HUES64 (cell line): ENCODE measurements around the gene TNIP3.

ENCODE experiments used
- H3K27ac ChIP-seq: 2 replicates; pipeline ENCODE4 v1.7.0; 2013; ENCODE audit warnings: low read depth, low read length, inconsistent platforms
- H3K27me3 ChIP-seq: 2 replicates; pipeline ENCODE4 v1.6.1; 2013; ENCODE audit warnings: mild to moderate bottlenecking, low read length; ENCODE audit not compliant: insufficient read depth
- H3K36me3 ChIP-seq: 2 replicates; pipeline ENCODE4 v1.6.1; 2013; ENCODE audit warnings: mild to moderate bottlenecking, low read length; ENCODE audit not compliant: insufficient read depth
- H3K4me1 ChIP-seq: 2 replicates; pipeline ENCODE4 v1.6.1; 2013; ENCODE audit warnings: mild to moderate bottlenecking, low read length, moderate library complexity; ENCODE audit not compliant: insufficient read depth
- H3K4me3 ChIP-seq: 2 replicates; pipeline ENCODE4 v1.5.1; 2013; ENCODE audit warnings: mild to moderate bottlenecking, low read length, moderate library complexity
- H3K9ac ChIP-seq: 2 replicates; pipeline ENCODE4 v1.6.1; 2013; ENCODE audit warnings: mild to moderate bottlenecking, low read depth, low read length
- H3K9me3 ChIP-seq: 2 replicates; pipeline ENCODE4 v1.6.1; 2013; ENCODE audit warnings: low read depth, low read length; ENCODE audit not compliant: insufficient read depth
- WGBS: fragments of 150-250, 120-280 bp; methylation state at CpG from one replicate; pipeline ENCODE4 v1.1.7; 2013; ENCODE audit warnings: missing lambda C conversion rate; 5-methylcytosine and 5-hydroxymethylcytosine counted together

Gene TNIP3

DNA sequence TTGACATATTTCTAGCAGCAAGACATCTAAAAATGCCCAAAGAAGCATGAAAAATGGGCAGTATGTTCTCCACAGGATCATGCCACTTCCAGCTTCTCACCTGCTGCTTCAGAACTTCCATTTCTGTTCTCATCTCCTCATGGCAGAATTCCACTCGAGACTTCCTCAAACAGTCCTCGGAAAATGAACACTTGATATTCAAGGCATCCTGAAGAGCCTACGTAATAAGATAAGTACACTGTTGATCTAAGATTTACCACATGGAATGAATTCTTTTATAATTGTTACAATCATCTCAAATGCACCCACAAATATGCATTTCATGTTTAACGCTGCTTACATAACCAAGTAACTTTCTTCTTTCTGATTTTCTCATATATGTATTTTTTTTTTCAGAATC, 14.1 kb downstream of the TNIP3 start:
- no peaks in the 10 kb centered on the region for H3K27me3 ChIP-seq
- H3K4me3 ChIP-seq: no peak overlapping the region
- no peak overlapping the region for H3K9ac ChIP-seq
- over 99% methylated on average over 3 of the region's 4 CpGs for WGBS
- no peaks in the 10 kb centered on the region for H3K9me3 ChIP-seq
- no peaks in the 10 kb centered on the region for H3K36me3 ChIP-seq
- H3K27ac ChIP-seq: no peak overlapping the region
- H3K4me1 ChIP-seq: no peaks in the 10 kb centered on the region

DNA sequence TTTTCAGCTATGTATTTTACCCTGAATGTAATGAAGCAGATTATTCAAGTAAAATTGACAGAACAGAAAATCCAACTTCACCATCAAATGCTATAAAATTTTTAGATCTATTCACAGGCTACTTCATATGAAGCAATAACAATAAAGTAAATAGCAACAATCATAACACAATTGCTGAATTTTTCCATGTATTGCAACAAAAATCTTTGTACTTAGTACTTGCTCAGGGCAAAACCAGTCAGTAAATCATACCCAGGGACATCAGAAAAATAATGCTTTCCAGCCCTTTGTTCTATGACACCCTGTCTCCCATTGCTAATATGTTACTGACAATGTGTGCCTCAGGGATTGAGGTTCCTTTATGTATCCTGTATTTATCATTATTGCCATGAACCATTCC, 15.5 kb downstream of the TNIP3 start:
- no peaks in the 10 kb centered on the region for H3K4me1 ChIP-seq
- H3K4me3 ChIP-seq: no peak overlapping the region
- H3K36me3 ChIP-seq: no peaks in the 10 kb centered on the region
- H3K27ac ChIP-seq: no peak overlapping the region
- H3K9ac ChIP-seq: no peak overlapping the region
- no peaks in the 10 kb centered on the region for H3K27me3 ChIP-seq
- H3K9me3 ChIP-seq: no peaks in the 10 kb centered on the region

DNA sequence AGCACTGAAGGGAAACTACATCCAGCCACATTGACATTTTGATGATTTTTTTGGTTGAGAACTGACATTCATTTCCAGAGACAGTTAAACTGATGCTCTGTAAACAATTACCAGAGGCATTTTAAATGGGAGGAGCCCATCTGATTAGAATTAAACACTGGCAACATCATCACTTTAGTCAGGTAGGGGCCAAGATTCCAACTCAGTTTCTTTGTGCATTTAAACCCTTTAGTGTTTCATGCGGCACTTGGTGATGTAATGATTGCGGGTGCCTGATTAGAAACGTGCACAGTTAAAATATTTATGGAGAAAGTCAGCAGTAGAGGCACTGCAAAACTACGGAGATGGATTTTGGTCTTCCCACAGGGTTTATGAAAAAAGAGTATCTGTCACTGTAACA, 16.1 kb downstream of the TNIP3 start:
- 77% methylated on average over 4 of the region's 4 CpGs for WGBS
- H3K27me3 ChIP-seq: no peaks in the 10 kb centered on the region

DNA sequence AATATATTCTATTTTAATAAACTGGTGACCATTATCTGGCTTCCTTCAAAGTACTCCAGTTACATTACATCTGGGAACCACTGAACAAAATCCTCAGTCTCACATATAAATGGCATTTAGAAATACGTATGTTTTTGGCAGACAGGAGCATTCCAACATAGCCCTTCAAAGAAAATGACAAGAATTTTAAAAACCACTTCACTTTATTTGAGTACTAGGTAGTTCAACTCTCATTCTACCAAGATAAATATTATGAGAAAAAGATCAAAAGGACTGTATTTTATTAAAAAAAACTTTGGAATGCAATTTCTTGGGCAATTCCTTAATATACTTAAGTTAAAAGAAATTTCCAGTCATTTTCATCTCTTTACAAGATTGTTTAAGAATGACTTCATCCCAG, 17.6 kb downstream of the TNIP3 start:
- Histone ChIP-seq H3K4me3 (no peak overlapping the region), H3K9ac (no peak overlapping the region), H3K36me3 (no peaks in the 10 kb centered on the region), H3K4me1 (no peaks in the 10 kb centered on the region), H3K27ac (no peak overlapping the region), H3K27me3 (no peaks in the 10 kb centered on the region), H3K9me3 (no peaks in the 10 kb centered on the region)
- 100% methylated on average over 1 of the region's 1 CpG for WGBS

More for the DNA sequence above, 16.1 kb downstream of the TNIP3 start:
- H3K4me3 ChIP-seq: no peak overlapping the region
- no peaks in the 10 kb centered on the region for H3K36me3 ChIP-seq
- H3K9me3 ChIP-seq: no peaks in the 10 kb centered on the region
- H3K9ac ChIP-seq: no peak overlapping the region
- no peaks in the 10 kb centered on the region for H3K4me1 ChIP-seq
- no peak overlapping the region for H3K27ac ChIP-seq

DNA sequence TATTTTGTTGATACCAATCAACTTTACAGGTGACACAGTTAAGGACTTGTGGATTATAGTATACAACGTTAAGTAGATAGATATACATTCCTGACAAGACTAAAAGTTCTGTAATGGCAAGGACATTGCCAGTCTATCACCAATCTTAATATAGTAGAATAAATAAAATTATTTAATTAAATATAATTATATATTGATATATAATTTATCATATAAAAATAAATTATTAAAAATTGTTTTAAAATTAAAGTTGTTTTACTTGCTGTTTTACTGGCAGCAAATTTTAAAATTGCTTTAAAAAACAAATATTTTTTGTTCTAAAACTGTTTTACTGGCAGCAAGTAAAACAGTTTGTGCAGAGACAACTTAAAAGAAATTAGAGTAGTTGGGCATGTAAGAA, 18.7 kb downstream of the TNIP3 start:
- no CpG with 5 or more reads among the region's 1 CpG for WGBS
- Histone ChIP-seq H3K4me1 (no peaks in the 10 kb centered on the region), H3K27ac (no peak overlapping the region), H3K27me3 (no peaks in the 10 kb centered on the region), H3K36me3 (no peaks in the 10 kb centered on the region), H3K9me3 (no peaks in the 10 kb centered on the region), H3K4me3 (no peak overlapping the region), H3K9ac (no peak overlapping the region)

DNA sequence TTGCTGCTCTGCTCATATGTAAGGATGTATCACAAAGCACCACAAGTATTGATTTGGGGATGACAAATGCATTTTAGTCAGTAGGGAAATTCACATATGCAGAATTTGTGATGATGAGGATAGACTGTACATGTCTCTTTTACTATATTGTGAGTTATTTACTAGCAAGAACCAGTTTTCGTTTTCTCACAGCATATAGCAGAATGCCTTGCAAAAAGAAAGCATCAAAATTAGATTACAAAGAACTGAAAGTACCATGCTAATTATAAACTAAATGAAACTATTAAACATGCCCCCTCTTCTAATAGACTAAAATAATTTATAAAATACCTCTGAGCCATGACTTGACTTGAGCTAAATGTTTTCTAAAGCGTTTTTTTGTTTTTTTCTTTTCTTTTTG, 20.1 kb downstream of the TNIP3 start:
- no peaks in the 10 kb centered on the region for H3K4me1 ChIP-seq
- H3K4me3 ChIP-seq: no peak overlapping the region
- H3K9ac ChIP-seq: no peak overlapping the region
- H3K36me3 ChIP-seq: no peaks in the 10 kb centered on the region
- 94% methylated on average over 1 of the region's 2 CpGs for WGBS
- no peaks in the 10 kb centered on the region for H3K9me3 ChIP-seq
- no peaks in the 10 kb centered on the region for H3K27me3 ChIP-seq
- no peak overlapping the region for H3K27ac ChIP-seq

DNA sequence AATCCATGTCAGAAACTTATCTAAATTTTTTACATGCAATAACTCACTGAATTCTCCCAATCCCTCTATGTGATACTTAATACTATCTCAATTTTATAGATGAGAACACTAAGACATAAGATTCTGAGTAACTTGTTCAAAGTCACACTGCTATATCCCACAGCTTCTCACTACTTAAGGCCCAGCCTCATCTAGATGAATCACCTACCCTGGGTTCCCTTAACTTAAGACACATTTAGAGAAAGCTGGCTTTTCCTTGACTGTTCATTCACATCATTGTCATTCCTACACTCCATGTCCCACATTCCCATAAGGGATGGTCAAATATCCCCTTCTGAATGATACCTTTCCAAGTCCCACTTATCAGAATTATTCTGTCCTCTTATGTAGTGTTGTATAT, 21.0 kb downstream of the TNIP3 start:
- no peaks in the 10 kb centered on the region for H3K36me3 ChIP-seq
- H3K27me3 ChIP-seq: no peaks in the 10 kb centered on the region
- no peaks in the 10 kb centered on the region for H3K9me3 ChIP-seq
- H3K4me3 ChIP-seq: no peak overlapping the region
- H3K4me1 ChIP-seq: no peaks in the 10 kb centered on the region
- no peak overlapping the region for H3K27ac ChIP-seq
- H3K9ac ChIP-seq: no peak overlapping the region

DNA sequence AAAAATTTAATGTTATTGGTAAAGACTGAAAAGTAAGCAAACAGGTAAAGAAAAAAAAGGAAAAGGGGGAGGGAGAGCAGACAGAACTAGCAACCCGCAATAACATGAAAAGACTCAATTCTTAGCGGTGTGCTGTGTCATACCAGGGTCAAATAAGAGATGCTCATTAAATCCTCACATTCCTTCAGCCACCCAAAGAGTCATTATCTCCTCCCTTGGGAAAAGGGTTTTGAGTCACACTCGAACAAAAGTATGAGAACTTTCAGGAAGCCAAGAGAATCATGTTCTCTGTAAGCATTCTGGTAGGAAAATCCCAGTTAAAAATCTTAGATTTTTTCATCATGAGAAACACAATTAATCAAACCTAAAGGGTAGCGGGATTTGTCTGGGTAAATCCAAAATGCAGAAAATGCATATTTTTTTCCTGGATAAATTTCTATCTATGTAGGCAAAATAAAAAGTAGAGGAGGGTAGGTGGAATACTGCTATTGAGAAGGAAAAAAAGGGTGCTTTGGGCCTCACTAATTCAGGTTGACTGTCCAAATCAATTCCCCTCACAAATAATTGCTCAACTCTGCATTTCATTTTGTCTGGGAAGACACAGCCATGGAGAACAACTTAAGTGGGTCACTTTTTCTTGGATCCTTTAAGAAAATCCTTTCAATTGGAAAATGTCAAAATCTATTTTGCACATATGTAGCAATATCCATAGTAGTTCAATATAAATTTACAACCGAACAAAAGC, 23.2 kb downstream of the TNIP3 start:
- Histone ChIP-seq H3K9me3 (no peaks in the 10 kb centered on the region), H3K4me1 (no peaks in the 10 kb centered on the region), H3K9ac (no peak overlapping the region), H3K27ac (no peak overlapping the region), H3K36me3 (no peaks in the 10 kb centered on the region), H3K27me3 (no peaks in the 10 kb centered on the region), H3K4me3 (no peak overlapping the region)
- WGBS: 94% methylated on average over 4 of the region's 5 CpGs

DNA sequence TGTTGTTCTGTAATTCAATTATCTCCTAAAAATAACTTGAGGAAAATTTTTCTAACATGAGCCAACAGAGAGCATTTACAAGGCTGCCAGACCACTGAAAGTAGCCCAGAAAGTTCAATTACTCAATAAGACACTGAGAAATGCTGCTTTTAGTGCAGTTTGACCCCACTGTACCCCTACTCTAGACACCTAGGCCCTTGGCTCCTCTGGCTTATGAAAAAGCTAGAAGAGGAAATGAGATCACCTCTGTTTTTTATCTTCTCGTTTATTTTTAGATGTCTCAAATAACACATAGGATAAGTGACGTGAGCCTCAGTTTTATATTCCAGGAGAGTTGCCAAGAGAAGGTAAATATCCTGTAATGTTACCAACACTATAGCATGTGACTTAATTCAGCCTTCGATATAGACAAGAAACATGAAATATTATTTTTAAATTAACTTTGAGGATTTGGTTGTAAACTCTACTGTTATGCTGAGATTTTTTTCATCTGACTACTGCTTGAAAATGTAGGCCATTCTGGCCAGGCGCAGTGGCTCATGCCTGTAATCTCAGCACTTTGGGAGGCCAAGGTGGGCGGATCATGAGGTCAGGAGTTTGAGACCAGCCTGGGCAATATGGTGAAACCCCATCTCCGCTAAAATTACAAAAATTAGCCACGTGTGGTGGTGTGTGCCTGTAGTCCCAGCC, 24.4 kb downstream of the TNIP3 start:
- no peak overlapping the region for H3K4me3 ChIP-seq
- no peak overlapping the region for H3K9ac ChIP-seq
- WGBS: 95% methylated on average over 6 of the region's 7 CpGs
- no peaks in the 10 kb centered on the region for H3K9me3 ChIP-seq
- no peaks in the 10 kb centered on the region for H3K27me3 ChIP-seq
- H3K36me3 ChIP-seq: no peaks in the 10 kb centered on the region
- no peak overlapping the region for H3K27ac ChIP-seq
- H3K4me1 ChIP-seq: no peaks in the 10 kb centered on the region

DNA sequence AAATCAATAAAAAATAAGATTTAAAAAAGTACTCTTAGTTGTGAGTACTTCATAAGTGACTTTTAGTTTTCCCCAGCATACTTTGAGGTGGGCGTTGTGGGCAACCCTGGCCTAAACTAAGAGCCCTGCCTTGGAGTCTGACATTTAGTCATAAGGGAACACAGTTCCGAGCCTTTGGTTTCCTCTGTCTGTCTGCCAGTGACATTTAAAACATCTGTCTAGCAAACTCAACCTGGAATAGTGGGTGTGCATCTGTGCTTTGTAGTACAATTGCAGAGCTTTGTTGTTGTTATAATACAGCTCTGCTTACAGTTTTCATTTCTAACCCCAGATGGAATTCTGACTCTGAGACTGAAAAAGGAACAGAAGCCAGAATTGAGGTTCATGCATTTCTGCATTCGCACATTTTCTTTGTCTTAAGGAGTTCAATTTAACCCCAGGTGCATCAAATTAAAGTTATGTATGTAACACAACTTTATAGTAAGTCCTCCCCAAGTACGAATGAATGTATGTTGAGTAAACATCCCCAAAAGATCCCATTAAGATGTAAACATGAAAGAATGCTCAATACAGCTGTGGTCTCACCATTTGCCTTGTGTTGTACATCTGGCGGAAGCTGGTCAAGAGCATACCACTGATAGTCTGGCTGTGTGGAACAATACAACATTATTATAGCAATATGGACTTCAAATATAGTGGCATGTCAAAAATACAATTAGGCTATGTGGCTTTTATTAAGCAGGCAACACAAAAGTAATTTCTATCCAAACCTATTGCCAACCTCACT, 25.9 kb downstream of the TNIP3 start:
- no peak overlapping the region for H3K9ac ChIP-seq
- H3K4me1 ChIP-seq: no peaks in the 10 kb centered on the region
- H3K4me3 ChIP-seq: no peak overlapping the region
- no peak overlapping the region for H3K27ac ChIP-seq
- no peaks in the 10 kb centered on the region for H3K36me3 ChIP-seq
- H3K9me3 ChIP-seq: no peaks in the 10 kb centered on the region
- 91% methylated on average over 4 of the region's 5 CpGs for WGBS
- H3K27me3 ChIP-seq: no peaks in the 10 kb centered on the region

DNA sequence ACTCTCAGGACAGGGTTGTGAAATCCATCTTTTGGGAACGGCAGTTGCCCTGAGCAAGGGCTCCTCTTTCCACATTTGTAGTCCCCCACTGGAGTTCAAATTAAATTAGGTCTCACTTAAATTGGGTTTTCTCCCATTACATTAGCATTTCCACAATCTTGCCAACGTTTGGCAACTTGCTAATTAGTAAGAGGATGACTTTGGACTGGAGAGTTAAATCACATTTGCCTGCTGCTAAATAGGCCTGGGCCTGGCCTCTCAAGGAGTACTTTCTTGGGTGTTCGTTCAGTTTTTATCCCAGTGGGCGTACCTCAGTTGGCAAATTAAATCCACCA, 33.8 kb downstream of the TNIP3 start:
- Histone ChIP-seq H3K27ac (no peak overlapping the region), H3K9me3 (no peaks in the 10 kb centered on the region), H3K9ac (no peak overlapping the region), H3K4me3 (no peak overlapping the region), H3K27me3 (no peaks in the 10 kb centered on the region), H3K36me3 (no peaks in the 10 kb centered on the region), H3K4me1 (no peaks in the 10 kb centered on the region)
- WGBS: 84% methylated on average over 4 of the region's 4 CpGs
